Breast epithelium (tissue), 3 donors: ENCODE data around the gene APOA4.

Source experiments
- CTCF ChIP-seq, 3 donors: fragments of 450-650 bp; IDR thresholded peaks; one replicate each; pipeline ENCODE4 v1.5.1; 2016 to 2017; ENCODE audit warnings: antibody characterized with exemption in 3 of 3, mild to moderate bottlenecking in 3 of 3, moderate library complexity in 3 of 3
- POLR2A ChIP-seq: fragments of 450-650 bp; IDR thresholded peaks from one replicate; pipeline ENCODE4 v1.6.1; 2016; ENCODE audit warnings: antibody characterized with exemption, mild to moderate bottlenecking, moderate library complexity
- POLR2AphosphoS5 ChIP-seq, 3 donors: sonication (generic); formaldehyde crosslinking; IDR thresholded peaks; one replicate each; pipeline ENCODE4 v1.6.1; 2017; ENCODE audit warnings: antibody characterized with exemption in 3 of 3

GRCh38 chr11:116838321-116839084 lies 15.4 kb upstream of the APOA4 start:
- TF ChIP-seq CTCF (IDR thresholded peaks at IDR 0.05) (no peak), POLR2AphosphoS5 (IDR thresholded peaks at IDR 0.05) (no peak), POLR2A (no peak)
